HEK293T (cell line): ENCODE measurements around the gene SSRP1.
"Not testable (repeated sequence)": the region's sequence is repeated elsewhere in the genome, so short reads cannot be mapped to it uniquely, and the experiment has no call there.

ENCODE experiments used
- ELF4 ChIP-seq: fragments of 450-650 bp; IDR thresholded peaks from 2 replicates; pipeline ENCODE4 v1.6.1; 2017; ENCODE audit warnings: antibody characterized with exemption
- FOXA1 ChIP-seq: fragments of 450-650 bp; IDR thresholded peaks from 2 replicates; pipeline ENCODE4 v1.6.1; 2016; ENCODE audit warnings: mild to moderate bottlenecking
- FOXM1 ChIP-seq: fragments of 450-650 bp; IDR thresholded peaks from 2 replicates; pipeline ENCODE4 v1.6.1; 2017; ENCODE audit warnings: mild to moderate bottlenecking, borderline replicate concordance
- HDGF ChIP-seq: fragments of 450-650 bp; IDR thresholded peaks from 2 replicates; pipeline ENCODE4 v1.6.1; 2017; ENCODE audit warnings: antibody characterized with exemption, borderline replicate concordance
- L3MBTL2 ChIP-seq: fragments of 450-650 bp; conservative IDR thresholded peaks from 2 replicates; pipeline ENCODE4 v1.6.1; 2016; ENCODE audit warnings: mild to moderate bottlenecking
- SP1 ChIP-seq: fragments of 450-650 bp; IDR thresholded peaks from 2 replicates; pipeline ENCODE4 v1.6.1; 2017

DNA sequence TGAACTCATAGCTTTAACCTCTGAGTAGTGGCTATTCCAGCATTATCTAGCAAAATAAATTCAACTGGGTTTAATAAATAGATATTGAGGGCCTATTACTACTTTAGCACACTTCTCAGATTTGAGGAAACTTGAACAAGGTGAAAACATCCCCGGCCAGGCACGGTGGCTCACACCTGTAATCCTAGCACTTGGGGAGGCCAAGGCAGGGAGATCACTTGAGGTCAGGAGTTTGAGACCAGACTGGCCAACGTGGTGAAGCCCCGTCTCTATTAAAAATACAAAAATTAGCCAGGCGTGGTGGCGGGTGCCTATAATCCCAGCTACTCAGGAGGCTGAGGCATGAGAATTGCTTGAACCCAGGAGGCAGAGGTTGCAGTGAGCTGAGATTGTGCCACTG is 1.2 kb upstream of the SSRP1 start:
- TF ChIP-seq ELF4, FOXA1, L3MBTL2, SP1, HDGF, FOXM1: not testable (repeated sequence)
